Peyer's patch (tissue), 4 donors: Measurements from ENCODE around the gene HMX1.

Experiments used
- POLR2A ChIP-seq, 2 donors: fragments of 450-650 bp; IDR thresholded peaks; one replicate each; pipeline ENCODE4 v1.5.1; 2017; ENCODE audit warnings: antibody characterized with exemption in 2 of 2, mild to moderate bottlenecking in 2 of 2, moderate library complexity in 2 of 2
- TF ChIP-seq, protein P1 (sequence below), 6 experiments: fragments of 450-650 bp in 4 of 6; fragments of 200-600 bp in 2 of 6; sonication (generic) in 1 of 6; IDR thresholded peaks; one replicate each; pipeline ENCODE4 v1.5.1; 2017 to 2019; ENCODE audit warnings: antibody characterized with exemption in 6 of 6, mild to moderate bottlenecking in 3 of 6, moderate library complexity in 1 of 6

DNA sequence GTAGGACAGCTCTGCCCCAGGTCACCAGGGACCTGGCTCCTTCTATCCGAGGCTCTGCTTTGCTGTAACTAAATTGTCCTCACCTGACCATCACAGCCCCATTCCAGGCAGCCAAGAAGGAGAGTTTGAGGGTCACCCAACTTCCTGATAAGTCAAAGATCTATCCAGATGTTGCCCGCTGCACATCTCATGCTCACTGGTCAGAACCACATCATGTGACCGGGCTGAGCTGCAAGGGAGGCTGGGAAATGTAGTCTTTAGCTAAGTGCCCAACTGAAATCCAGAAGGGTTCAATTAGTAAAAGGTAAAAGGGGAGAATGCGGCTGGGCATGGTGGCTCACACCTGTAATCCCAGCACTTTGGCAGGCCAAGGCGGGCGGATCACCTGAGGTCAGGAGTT, 18.4 kb downstream of the HMX1 start:
- TF ChIP-seq, protein P1, sequence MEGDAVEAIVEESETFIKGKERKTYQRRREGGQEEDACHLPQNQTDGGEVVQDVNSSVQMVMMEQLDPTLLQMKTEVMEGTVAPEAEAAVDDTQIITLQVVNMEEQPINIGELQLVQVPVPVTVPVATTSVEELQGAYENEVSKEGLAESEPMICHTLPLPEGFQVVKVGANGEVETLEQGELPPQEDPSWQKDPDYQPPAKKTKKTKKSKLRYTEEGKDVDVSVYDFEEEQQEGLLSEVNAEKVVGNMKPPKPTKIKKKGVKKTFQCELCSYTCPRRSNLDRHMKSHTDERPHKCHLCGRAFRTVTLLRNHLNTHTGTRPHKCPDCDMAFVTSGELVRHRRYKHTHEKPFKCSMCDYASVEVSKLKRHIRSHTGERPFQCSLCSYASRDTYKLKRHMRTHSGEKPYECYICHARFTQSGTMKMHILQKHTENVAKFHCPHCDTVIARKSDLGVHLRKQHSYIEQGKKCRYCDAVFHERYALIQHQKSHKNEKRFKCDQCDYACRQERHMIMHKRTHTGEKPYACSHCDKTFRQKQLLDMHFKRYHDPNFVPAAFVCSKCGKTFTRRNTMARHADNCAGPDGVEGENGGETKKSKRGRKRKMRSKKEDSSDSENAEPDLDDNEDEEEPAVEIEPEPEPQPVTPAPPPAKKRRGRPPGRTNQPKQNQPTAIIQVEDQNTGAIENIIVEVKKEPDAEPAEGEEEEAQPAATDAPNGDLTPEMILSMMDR (IDR thresholded peaks at IDR 0.05), result no peak
- no peak for TF ChIP-seq POLR2A (IDR thresholded peaks at IDR 0.05)
